Measurements from ENCODE around the gene HDAC9.
A peak's percentile ranks its signal among the peaks of the same experiment; 100 is the strongest.

Gene HDAC9

GRCh38 chr7:18597754-18598153, 102.2 kb downstream of the HDAC9 start:
- DNase-seq, result no peak

GRCh38 chr7:18607025-18607424, 111.5 kb downstream of the HDAC9 start:
- DNase-seq, result no peak

GRCh38 chr7:18610331-18610948, 114.9 kb downstream of the HDAC9 start:
- no peak for DNase-seq

GRCh38 chr7:18614841-18615240, 119.3 kb downstream of the HDAC9 start:
- DNase-seq, result no peak

DNA sequence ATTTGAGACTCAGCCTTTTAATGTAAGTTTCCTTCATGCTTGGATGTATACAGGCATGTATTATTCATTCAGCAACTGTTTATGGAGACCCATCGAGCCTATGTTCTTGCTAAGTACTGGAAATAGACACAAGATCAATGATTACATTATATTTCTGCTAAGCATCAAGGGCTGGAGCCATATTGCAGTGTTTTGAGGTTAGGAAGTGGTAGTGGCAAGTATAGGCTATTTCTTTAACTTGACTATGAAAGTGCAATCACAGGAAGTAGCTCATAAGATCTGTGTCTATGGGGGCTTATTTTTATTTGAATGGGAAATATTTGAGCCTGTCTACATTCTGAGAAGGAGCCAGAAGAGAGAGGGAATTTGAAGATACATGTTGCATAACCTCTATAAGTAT, 123.8 kb downstream of the HDAC9 start:
- no peak for DNase-seq

- DNase-seq, result no peak
Observed at GRCh38 chr7:18623389-18623788, 127.8 kb downstream of the HDAC9 start.

GRCh38 chr7:18624459-18624858, 128.9 kb downstream of the HDAC9 start:
- DNase-seq, result no peak

GRCh38 chr7:18626086-18626485, 130.5 kb downstream of the HDAC9 start:
- no peak for DNase-seq

- DNase-seq, result no peak
Observed at GRCh38 chr7:18626717-18627116, 131.2 kb downstream of the HDAC9 start.

DNA sequence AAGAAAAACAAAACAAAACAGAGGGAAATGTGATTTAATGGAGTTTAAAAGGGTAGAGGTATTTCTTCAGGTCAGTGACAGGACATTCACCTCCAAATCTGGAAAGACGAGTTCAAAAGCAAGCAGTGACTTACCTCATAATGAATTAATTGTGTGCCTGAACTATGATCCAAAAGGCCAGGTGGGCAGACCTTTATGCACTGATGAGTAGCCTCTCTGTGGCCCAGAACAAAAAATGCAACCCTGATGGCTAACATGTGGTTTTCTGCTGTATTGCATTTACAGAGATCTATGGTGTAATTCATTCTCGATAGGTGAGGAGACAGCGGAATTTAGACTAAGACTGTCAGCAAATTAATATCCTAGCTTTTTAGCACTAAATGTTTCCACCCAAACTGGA, 142.0 kb downstream of the HDAC9 start:
- DNase-seq, result no peak

DNA sequence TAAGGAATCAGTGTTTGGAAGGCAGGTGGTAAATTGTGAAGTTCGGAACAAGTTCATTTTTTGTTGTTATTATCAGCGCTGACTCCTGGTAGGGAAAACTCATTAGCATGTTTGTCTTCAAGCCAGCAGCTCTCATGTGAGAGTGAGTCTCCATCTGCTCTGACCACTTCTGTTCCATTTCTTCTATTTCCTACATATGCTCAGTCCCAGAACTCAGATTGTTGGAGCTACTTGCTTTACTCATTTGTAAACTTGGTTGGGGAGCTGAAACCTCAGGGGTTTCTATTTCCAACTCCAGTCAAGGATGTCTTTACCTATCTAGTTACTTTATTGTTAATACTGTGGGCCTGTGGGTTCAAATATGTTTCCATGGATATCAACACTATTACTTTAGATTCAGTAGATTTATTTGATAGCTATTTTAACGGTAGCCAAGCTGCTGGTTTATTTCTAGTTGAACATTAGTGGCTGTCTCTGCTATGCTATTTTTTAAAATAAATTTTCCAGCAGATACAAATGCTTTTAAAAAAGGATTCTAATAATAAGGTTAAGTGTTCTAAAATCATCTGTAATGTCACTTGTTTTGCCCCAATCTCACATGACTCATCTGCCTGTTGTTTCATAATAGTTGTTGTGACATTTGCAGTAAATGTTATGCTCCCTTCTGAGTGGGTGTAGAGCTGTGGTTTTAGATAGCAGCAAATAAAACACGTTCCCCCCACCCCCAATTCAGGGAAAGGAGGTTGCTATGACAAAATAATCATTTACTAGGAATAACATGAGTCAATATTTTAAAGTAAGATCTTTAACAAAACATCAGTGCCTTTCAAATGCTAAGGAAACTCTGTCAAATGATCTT, 143.3 kb downstream of the HDAC9 start:
- peak; percentile 14 for DNase-seq

GRCh38 chr7:18639711-18640110, 144.2 kb downstream of the HDAC9 start:
- no peak for DNase-seq

GRCh38 chr7:18644981-18645380, 149.4 kb downstream of the HDAC9 start:
- no peak for DNase-seq

GRCh38 chr7:18647582-18647981, 152.0 kb downstream of the HDAC9 start:
- no peak for DNase-seq

DNA sequence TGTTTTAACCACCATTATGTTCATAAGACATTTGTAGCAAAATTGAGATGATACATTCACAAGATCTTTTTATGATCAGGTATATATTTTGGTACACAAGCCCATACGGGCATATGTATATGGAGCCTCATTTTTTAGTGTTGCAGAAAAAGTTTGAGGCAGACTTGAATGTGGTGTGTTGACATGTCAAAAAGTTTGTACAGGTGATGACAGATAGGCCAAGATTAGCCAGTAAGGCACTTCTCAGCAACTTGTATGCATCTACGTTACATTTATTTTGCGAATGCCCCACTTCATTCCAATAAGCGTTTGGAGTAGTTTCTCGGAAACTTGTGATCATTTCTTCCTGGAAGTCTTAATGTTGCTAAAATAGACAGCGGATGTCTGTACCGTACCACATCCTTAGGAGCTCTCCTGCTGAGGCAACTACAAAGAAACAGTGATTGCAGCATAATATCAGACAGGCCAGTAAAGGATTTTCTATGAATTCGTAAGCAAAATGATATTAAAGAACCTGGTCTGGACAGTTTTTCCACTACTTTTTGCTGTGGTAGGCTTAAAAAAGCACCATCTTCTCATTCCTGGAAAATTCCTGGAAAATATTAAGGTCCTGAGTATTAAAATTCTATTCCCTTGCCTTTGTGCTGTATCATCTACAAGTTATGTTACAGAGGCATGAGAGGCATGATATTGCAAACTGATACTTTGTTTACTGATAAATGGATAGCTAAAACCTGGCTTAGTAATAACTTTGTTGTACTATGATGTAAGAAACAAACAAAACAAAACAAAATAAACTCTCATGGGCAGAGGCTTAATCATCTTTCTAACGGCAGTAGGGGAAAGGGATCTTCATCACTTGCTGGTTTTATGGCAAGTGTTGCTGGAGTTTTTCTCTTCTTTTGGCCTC, 153.6 kb downstream of the HDAC9 start:
- DNase-seq, result no peak

GRCh38 chr7:18653381-18654155, 158.0 kb downstream of the HDAC9 start:
- DNase-seq, result no peak

GRCh38 chr7:18654709-18655108, 159.2 kb downstream of the HDAC9 start:
- DNase-seq, result no peak

- DNase-seq, result no peak
Observed at GRCh38 chr7:18655506-18655905, 160.0 kb downstream of the HDAC9 start.

GRCh38 chr7:18655912-18656311, 160.4 kb downstream of the HDAC9 start:
- DNase-seq, result no peak

DNA sequence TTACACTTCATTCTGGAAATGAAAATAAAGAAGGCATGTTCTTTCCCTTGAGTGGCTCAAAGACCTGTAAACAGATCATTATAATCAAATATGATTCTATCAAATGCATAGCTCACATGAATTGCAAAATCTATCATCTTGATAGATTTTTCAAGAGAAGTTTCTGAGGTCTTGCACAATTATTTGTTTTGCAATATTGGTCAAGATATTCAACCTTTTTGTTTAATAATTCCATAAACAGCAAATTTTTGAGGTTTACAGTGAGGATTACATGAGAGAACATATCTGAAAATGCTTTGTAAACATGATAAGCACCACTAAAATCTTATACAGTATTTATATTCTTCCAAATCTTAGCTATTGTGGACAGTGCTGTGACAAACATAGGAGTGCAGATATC, 160.8 kb downstream of the HDAC9 start:
- DNase-seq, result no peak

DNA sequence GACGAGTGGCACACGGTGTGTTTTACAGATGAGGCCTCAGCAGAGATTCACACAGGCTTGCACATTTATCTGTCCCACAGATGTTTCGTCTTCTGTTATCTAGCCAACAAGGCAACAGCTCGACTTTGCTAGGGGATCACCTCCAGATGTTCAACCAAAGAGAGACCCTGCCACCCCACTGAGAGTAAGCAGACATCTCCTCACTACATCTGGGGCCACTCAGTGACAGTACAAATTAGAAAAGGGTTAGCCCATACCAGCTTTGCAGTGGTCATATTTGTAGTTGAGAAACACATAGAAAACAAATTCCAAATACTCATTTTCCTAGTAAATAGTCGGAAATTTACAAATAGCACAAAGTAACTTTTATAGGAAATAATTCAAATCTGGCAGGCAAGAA, 164.2 kb downstream of the HDAC9 start:
- DNase-seq, result no peak

GRCh38 chr7:18663321-18663720, 167.8 kb downstream of the HDAC9 start:
- no peak for DNase-seq
